Trophoblast cell (in vitro differentiated cells and primary cell): ENCODE measurements around the gene CRYBA2.

Source experiments
- DNase-seq, 2 donors: peaks; one replicate each; pipeline ENCODE4 v3.0.0-alpha.2; 2016
- H2AFZ ChIP-seq: 2 replicates; pipeline ENCODE4 v1.6.1; 2013; ENCODE audit warnings: low read length, moderate library complexity, mild to moderate bottlenecking; ENCODE audit not compliant: insufficient read depth, poor library complexity
- H2AK5ac ChIP-seq: 2 replicates; pipeline ENCODE4 v1.6.1; 2013; ENCODE audit warnings: mild to moderate bottlenecking, low read length
- H2BK120ac ChIP-seq: 2 replicates; pipeline ENCODE4 v1.6.1; 2013; ENCODE audit warnings: low read length, mild to moderate bottlenecking, moderate library complexity; ENCODE audit not compliant: insufficient read depth, poor library complexity
- H2BK12ac ChIP-seq: 2 replicates; pipeline ENCODE4 v1.6.1; 2013; ENCODE audit warnings: mild to moderate bottlenecking, low read length, moderate library complexity
- H2BK5ac ChIP-seq: 2 replicates; pipeline ENCODE4 v1.6.1; 2013; ENCODE audit warnings: low read length, low read depth, moderate library complexity, mild to moderate bottlenecking; ENCODE audit not compliant: poor library complexity
- H3K14ac ChIP-seq: 2 replicates; pipeline ENCODE4 v1.6.1; 2013; ENCODE audit warnings: mild to moderate bottlenecking, low read length
- H3K18ac ChIP-seq: 2 replicates; pipeline ENCODE4 v1.6.1; 2013; ENCODE audit warnings: mild to moderate bottlenecking, low read length
- H3K23ac ChIP-seq: 2 replicates; pipeline ENCODE4 v1.6.1; 2013; ENCODE audit warnings: low read length
- H3K27ac ChIP-seq: 2 replicates; pipeline ENCODE4 v1.5.1; 2013; ENCODE audit warnings: low read depth, mild to moderate bottlenecking, inconsistent platforms, low read length, moderate library complexity
- H3K27me3 ChIP-seq: 2 replicates; pipeline ENCODE4 v1.6.1; 2013; ENCODE audit warnings: inconsistent platforms, mild to moderate bottlenecking, low read length, moderate library complexity; ENCODE audit not compliant: insufficient read depth
- H3K36me3 ChIP-seq, 2 experiments: 1 replicate in 1 of 2; 2 replicates in 1 of 2; pipeline ENCODE4 v1.6.1; 2013; ENCODE audit warnings: low read length in 2 of 2, mild to moderate bottlenecking in 2 of 2, moderate library complexity in 1 of 2; ENCODE audit not compliant: insufficient read depth in 2 of 2, control insufficient read depth in 1 of 2
- H3K4ac ChIP-seq: 2 replicates; pipeline ENCODE4 v1.6.1; 2013; ENCODE audit warnings: low read depth, mild to moderate bottlenecking, low read length, moderate library complexity
- H3K4me1 ChIP-seq, 2 experiments: 1 replicate in 1 of 2; 2 replicates in 1 of 2; pipeline ENCODE4 v1.6.1; 2013; ENCODE audit warnings: low read length in 2 of 2, mild to moderate bottlenecking in 2 of 2, moderate library complexity in 1 of 2; ENCODE audit not compliant: insufficient read depth in 2 of 2, control insufficient read depth in 1 of 2
- H3K4me2 ChIP-seq: 2 replicates; pipeline ENCODE4 v1.6.1; 2013; ENCODE audit warnings: inconsistent platforms, mild to moderate bottlenecking, low read length, moderate library complexity
- H3K4me3 ChIP-seq: 2 replicates; pipeline ENCODE4 v1.5.1; 2013; ENCODE audit warnings: mild to moderate bottlenecking, low read depth, low read length, inconsistent platforms
- H3K79me1 ChIP-seq: one replicate; pipeline ENCODE4 v1.6.1; 2013; ENCODE audit warnings: low read length
- H3K79me2 ChIP-seq: 2 replicates; pipeline ENCODE4 v1.6.1; 2013; ENCODE audit warnings: low read length, mild to moderate bottlenecking; ENCODE audit not compliant: control insufficient read depth, insufficient read depth, poor library complexity
- H3K9ac ChIP-seq: 2 replicates; pipeline ENCODE4 v1.6.1; 2013; ENCODE audit warnings: mild to moderate bottlenecking, low read length
- H3K9me3 ChIP-seq: 2 replicates; pipeline ENCODE4 v1.6.1; 2013; ENCODE audit warnings: low read depth, mild to moderate bottlenecking, control low read depth, inconsistent platforms, low read length; ENCODE audit not compliant: insufficient read depth
- H4K12ac ChIP-seq: 2 replicates; pipeline ENCODE4 v1.6.1; 2013; ENCODE audit warnings: low read depth, mild to moderate bottlenecking, low read length, moderate library complexity
- H4K8ac ChIP-seq: 2 replicates; pipeline ENCODE4 v1.6.1; 2013; ENCODE audit warnings: low read depth, mild to moderate bottlenecking, low read length, moderate library complexity
- H4K91ac ChIP-seq: one replicate; pipeline ENCODE4 v1.6.1; 2013; ENCODE audit warnings: low read depth, mild to moderate bottlenecking, low read length, moderate library complexity
- WGBS: extraction: QIAGEN DNeasy Blood & Tissue Kit; methylation state at CpG from one replicate; pipeline ENCODE4 v1.1.7; 2013; ENCODE audit warnings: missing lambda C conversion rate; ENCODE audit not compliant: insufficient read length, insufficient coverage; ENCODE audit errors: extremely low coverage; 5-methylcytosine and 5-hydroxymethylcytosine counted together

CRYBA2 gene

DNA sequence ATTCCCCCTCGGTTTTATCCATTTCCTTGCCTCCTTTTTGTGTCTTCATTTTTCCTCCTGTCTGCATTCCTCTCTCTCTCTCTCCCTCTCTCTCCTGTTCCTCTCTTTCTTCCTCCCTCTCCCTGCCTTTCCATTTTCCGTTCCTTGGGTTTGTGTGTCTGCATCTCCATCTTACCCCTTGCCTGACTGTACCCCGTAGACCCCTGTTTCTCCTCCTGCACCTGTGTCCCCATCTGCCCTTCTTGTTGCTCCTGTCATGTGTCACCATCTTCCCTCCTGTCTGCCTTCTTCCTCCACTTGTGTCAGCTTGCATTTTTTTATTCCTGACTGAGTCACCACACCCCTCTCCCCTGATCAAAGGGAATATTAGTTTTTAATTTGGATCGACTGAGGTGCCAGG lies 32.0 kb downstream of the CRYBA2 start:
- H4K91ac ChIP-seq = no peak overlapping the region
- no peaks in the 10 kb centered on the region for H3K79me2 ChIP-seq
- no peak overlapping the region for H3K4me2 ChIP-seq
- no peak overlapping the region for H2BK120ac ChIP-seq
- H3K9ac ChIP-seq = no peak overlapping the region
- H3K79me1 ChIP-seq = no peaks in the 10 kb centered on the region
- H2BK12ac ChIP-seq = no peak overlapping the region
- no peak overlapping the region for H3K4ac ChIP-seq
- H2BK5ac ChIP-seq = no peak overlapping the region
- no peak overlapping the region for H3K4me3 ChIP-seq
- peaks cover 42% of the 10 kb centered on the region for H3K27me3 ChIP-seq
- no peak overlapping the region for H3K14ac ChIP-seq
- peaks cover 7 to 12% of the 10 kb centered on the region in 2 experiments for H3K4me1 ChIP-seq
- WGBS = no CpG with 5 or more reads among the region's 4 CpGs
- no peak overlapping the region for H4K8ac ChIP-seq
- H3K18ac ChIP-seq = no peak overlapping the region
- DNase-seq = no peak
- no peak overlapping the region for H2AFZ ChIP-seq
- no peak overlapping the region for H2AK5ac ChIP-seq
- H3K27ac ChIP-seq = no peak overlapping the region
- no peak overlapping the region for H4K12ac ChIP-seq
- H3K36me3 ChIP-seq = no peaks in the 10 kb centered on the region
- peaks cover 13% of the 10 kb centered on the region for H3K9me3 ChIP-seq
- H3K23ac ChIP-seq = no peak overlapping the region

DNA sequence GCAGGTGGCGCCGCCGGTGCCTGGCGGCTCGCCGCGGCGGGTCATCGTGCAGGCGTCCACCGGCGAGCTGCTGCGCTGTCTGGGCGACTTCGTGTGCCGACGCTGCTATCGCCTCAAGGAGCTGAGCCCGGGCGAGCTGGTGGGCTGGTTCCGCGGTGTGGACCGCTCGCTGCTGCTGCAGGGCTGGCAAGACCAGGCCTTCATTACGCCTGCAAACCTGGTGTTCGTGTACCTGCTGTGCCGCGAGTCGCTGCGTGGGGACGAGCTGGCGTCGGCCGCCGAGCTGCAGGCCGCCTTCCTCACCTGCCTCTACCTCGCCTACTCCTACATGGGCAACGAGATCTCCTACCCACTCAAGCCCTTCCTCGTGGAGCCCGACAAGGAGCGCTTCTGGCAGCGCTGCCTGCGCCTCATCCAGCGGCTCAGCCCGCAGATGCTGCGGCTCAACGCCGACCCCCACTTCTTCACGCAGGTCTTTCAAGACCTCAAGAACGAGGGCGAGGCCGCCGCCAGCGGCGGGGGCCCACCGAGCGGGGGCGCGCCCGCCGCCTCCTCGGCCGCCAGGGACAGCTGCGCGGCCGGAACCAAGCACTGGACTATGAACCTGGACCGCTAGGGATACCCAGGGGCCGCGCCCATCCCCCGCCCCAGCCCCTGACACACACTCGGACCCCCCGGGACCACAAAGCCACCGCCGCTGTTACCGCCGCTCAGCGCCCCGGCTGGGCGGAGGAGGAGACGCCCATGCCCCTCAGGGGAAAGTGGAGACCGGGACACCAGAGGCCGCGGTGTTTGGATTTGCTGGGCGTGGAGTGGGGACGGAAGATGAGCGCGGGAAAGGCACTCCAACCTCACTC lies 32.7 kb downstream of the CRYBA2 start:
- Histone ChIP-seq H3K79me1 (no peaks in the 10 kb centered on the region), H3K79me2 (no peaks in the 10 kb centered on the region), H4K8ac (no peak overlapping the region), H3K4ac (no peak overlapping the region), H3K27ac (no peak overlapping the region), H3K23ac (no peak overlapping the region), H2BK12ac (no peak overlapping the region), H3K9ac (no peak overlapping the region), H2BK120ac (no peak overlapping the region), H3K18ac (no peak overlapping the region), H3K36me3 (no peaks in the 10 kb centered on the region), H3K27me3 (peaks cover 42% of the 10 kb centered on the region), H3K4me3 (peak overlapping the region; percentile 16), H3K4me2 (no peak overlapping the region), H2AFZ (no peak overlapping the region), H2AK5ac (no peak overlapping the region), H3K14ac (no peak overlapping the region), H2BK5ac (no peak overlapping the region), H4K91ac (no peak overlapping the region), H3K9me3 (peaks cover 13% of the 10 kb centered on the region), H3K4me1 (peaks cover 7 to 12% of the 10 kb centered on the region in 2 experiments), H4K12ac (no peak overlapping the region)
- DNase-seq = no peak
- no CpG with 5 or more reads among the region's 87 CpGs for WGBS

DNA sequence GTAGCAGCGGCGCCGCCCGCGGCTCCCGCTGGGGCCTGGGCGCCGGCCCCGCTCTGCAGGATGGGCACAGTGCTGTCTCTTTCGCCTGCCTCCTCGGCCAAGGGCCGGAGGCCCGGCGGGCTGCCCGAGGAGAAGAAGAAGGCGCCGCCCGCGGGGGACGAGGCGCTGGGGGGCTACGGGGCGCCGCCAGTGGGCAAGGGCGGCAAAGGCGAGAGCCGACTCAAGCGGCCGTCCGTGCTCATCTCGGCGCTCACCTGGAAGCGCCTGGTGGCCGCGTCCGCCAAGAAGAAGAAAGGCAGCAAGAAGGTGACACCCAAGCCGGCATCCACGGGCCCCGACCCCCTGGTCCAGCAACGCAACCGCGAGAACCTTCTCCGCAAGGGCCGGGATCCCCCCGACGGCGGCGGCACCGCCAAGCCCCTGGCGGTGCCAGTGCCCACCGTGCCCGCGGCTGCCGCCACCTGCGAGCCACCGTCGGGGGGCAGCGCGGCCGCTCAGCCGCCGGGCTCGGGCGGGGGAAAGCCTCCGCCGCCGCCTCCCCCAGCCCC lies 33.4 kb downstream of the CRYBA2 start:
- no peak for DNase-seq
- Histone ChIP-seq H3K4me1 (peaks cover 7 to 12% of the 10 kb centered on the region in 2 experiments), H3K4ac (no peak overlapping the region), H3K4me2 (peak overlapping the region; percentile 60), H3K27ac (no peak overlapping the region), H2BK12ac (no peak overlapping the region), H3K18ac (no peak overlapping the region), H4K12ac (no peak overlapping the region), H3K79me2 (no peaks in the 10 kb centered on the region), H3K9me3 (peaks cover 13% of the 10 kb centered on the region), H2BK120ac (no peak overlapping the region), H4K91ac (no peak overlapping the region), H2AFZ (no peak overlapping the region), H3K14ac (no peak overlapping the region), H4K8ac (no peak overlapping the region), H2BK5ac (no peak overlapping the region), H3K9ac (no peak overlapping the region), H3K79me1 (no peaks in the 10 kb centered on the region), H3K27me3 (peaks cover 45% of the 10 kb centered on the region), H3K4me3 (no peak overlapping the region), H3K23ac (no peak overlapping the region), H2AK5ac (no peak overlapping the region), H3K36me3 (no peaks in the 10 kb centered on the region)
- WGBS = no CpG with 5 or more reads among the region's 67 CpGs

DNA sequence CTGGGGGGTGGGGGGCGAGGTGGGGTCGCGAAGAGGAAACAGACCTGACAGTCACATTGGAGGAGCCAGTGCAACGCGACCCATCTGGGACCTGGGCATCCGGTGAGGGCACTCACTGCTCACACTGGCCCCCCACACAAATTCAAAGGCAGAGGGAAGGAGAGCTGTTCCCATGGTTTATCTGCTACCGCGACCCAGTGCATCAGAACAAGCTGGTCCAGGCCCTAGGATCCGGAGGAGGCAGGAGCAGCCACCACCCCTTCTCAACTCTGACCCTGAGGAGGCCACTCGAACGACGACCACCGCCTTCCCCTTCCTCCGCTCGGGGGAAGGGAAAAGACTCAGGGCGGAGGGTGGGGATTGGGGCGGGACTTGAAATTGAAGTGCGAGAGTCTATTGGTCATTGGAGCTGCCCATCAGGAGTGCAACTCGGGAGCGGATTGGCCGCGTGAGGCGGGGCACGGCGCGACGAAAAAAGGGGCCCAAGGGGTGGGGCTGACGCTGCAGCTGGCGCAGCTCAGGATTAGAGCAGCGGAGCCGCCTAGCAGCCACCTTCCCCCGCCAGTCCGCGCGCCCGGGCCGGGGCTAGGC lies 34.0 kb downstream of the CRYBA2 start, which contains the start of gene CDK5R2:
Gene CDK5R2, plus strand, starts transcription at position 526 of the 591 bp plus-strand sequence. CDS start 155 bp downstream, outside the sequence.
- no peak within 1 kb of the TSS for H4K91ac ChIP-seq
- peak within 1 kb of the TSS; percentile 6 for H4K8ac ChIP-seq
- H3K23ac ChIP-seq = no peak within 1 kb of the TSS
- no peaks in the 10 kb centered on the region for H3K79me2 ChIP-seq
- H2BK5ac ChIP-seq = no peak within 1 kb of the TSS
- H2BK12ac ChIP-seq = no peak within 1 kb of the TSS
- peaks cover 45% of the 10 kb centered on the region for H3K27me3 ChIP-seq
- no CpG with 5 or more reads among the region's 37 CpGs for WGBS
- peaks cover 7 to 12% of the 10 kb centered on the region in 2 experiments for H3K4me1 ChIP-seq
- H2AFZ ChIP-seq = peak within 1 kb of the TSS; percentile 42
- H3K14ac ChIP-seq = no peak within 1 kb of the TSS
- H2AK5ac ChIP-seq = no peak within 1 kb of the TSS
- peak within 1 kb of the TSS; percentile 18 for H3K4me3 ChIP-seq
- H3K27ac ChIP-seq = no peak within 1 kb of the TSS
- no peak within 1 kb of the TSS for H3K9ac ChIP-seq
- no peak within 1 kb of the TSS for H3K4ac ChIP-seq
- H3K79me1 ChIP-seq = no peaks in the 10 kb centered on the region
- DNase-seq = peak; percentile 7 to 66
- peak within 1 kb of the TSS; percentile 5 for H4K12ac ChIP-seq
- peak within 1 kb of the TSS; percentile 60 for H3K4me2 ChIP-seq
- no peak within 1 kb of the TSS for H3K18ac ChIP-seq
- H3K36me3 ChIP-seq = no peaks in the 10 kb centered on the region
- H3K9me3 ChIP-seq = peaks cover 13% of the 10 kb centered on the region
- no peak within 1 kb of the TSS for H2BK120ac ChIP-seq
